NB4 (cell line): ENCODE data around the gene GPHA2.

Experiments
- DNase-seq: peaks from one replicate; pipeline ENCODE4 v3.0.0; 2010; ENCODE audit warnings: low read depth
- H3K4me3 ChIP-seq: one replicate; pipeline ENCODE4 v1.5.1; 2011; ENCODE audit warnings: mild to moderate bottlenecking, low read depth, low read length, moderate library complexity
- MYC ChIP-seq: IDR thresholded peaks from 2 replicates; pipeline ENCODE4 v1.6.1; 2011; ENCODE audit warnings: low read depth, low read length
- POLR2A ChIP-seq: IDR thresholded peaks from 2 replicates; pipeline ENCODE4 v1.6.1; 2011; ENCODE audit warnings: mild to moderate bottlenecking; ENCODE audit not compliant: insufficient read length; ENCODE audit errors: extremely low read depth
- TF ChIP-seq, protein P1 (sequence below): IDR thresholded peaks from 2 replicates; pipeline ENCODE4 v1.6.1; 2011; ENCODE audit warnings: low read depth, low read length
- TF ChIP-seq, protein P2 (sequence below): IDR thresholded peaks from one replicate; pipeline ENCODE4 v1.5.1; 2012; ENCODE audit warnings: low read depth, low read length

The GPHA2 gene

DNA sequence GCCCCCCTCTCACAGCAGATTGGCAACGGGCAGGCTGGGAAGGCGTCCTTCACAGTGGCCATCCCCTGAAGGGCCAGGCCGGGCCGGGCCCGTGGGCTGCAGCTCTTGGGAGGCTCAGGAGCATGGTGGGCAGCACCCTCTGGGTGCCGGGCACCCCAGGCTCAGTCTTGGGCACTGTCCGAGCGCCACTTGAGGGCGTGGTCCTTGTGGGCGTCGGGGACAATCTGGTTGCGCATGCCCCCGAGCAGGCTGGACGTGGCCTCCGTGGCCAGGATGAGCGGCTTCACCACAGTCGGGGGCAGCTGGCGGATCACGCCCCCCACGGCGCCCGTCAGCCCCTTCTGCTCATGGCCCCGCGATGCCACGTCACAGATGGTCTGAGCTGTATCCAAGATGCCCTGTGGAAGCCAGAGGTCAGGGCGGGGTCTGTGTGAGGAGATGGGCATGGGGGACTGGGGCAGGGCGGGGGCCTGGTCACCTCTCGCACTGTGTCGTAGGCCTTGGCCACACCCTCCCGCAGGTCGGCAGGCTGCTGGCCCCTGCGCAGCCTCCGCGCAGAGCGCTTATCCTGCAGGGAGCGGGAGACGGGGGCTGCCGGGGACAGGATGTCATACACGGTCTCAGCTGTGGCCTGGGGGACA is 40.8 kb downstream of the GPHA2 start:
- no peak for DNase-seq
- H3K4me3 ChIP-seq = no peak overlapping the region
- no peak for TF ChIP-seq POLR2A
- no peak for TF ChIP-seq MYC

DNA sequence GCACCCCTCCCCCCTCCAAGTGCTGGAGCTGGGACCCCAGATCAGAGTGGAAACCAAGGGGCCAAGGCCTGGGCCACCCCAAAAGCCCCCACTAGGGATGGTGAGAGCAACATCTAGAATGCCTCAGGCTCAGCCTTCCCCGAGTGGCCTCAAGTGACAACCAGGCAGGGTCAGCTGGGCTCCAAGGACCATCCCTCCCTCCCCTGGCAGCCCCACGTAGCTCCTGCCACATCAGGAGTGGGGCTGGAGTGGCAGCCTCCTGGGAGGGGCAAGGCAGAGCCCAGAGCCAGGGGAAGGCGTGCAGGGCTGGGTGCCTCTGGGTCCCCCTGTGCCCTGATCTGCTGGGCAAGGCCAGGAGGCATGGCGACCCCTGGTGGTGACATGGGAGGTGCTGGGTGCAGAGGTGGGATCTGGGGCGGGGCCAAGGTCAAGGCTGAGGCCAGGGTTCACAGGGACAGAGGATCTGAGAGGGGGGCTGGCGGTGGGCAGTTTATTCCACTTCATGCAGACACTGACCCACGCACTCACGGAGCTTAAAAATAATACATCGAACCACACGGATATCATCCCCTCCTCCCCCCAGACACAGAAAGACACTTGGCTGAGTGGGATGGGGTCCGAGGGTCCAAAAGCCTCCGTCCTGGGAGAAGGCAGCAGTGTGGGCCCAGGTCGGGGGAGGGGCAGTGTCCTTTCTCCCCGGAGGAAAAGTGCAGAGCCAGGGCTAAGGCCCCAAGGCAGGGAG is 41.5 kb downstream of the GPHA2 start:
- no peak overlapping the region for H3K4me3 ChIP-seq
- DNase-seq = peak; percentile 86
- TF ChIP-seq, protein P1, sequence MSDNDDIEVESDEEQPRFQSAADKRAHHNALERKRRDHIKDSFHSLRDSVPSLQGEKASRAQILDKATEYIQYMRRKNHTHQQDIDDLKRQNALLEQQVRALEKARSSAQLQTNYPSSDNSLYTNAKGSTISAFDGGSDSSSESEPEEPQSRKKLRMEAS = peak; percentile 45
- TF ChIP-seq MYC (no peak), POLR2A (no peak)
- TF ChIP-seq, protein P2, sequence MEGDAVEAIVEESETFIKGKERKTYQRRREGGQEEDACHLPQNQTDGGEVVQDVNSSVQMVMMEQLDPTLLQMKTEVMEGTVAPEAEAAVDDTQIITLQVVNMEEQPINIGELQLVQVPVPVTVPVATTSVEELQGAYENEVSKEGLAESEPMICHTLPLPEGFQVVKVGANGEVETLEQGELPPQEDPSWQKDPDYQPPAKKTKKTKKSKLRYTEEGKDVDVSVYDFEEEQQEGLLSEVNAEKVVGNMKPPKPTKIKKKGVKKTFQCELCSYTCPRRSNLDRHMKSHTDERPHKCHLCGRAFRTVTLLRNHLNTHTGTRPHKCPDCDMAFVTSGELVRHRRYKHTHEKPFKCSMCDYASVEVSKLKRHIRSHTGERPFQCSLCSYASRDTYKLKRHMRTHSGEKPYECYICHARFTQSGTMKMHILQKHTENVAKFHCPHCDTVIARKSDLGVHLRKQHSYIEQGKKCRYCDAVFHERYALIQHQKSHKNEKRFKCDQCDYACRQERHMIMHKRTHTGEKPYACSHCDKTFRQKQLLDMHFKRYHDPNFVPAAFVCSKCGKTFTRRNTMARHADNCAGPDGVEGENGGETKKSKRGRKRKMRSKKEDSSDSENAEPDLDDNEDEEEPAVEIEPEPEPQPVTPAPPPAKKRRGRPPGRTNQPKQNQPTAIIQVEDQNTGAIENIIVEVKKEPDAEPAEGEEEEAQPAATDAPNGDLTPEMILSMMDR = peak; percentile 91

DNA sequence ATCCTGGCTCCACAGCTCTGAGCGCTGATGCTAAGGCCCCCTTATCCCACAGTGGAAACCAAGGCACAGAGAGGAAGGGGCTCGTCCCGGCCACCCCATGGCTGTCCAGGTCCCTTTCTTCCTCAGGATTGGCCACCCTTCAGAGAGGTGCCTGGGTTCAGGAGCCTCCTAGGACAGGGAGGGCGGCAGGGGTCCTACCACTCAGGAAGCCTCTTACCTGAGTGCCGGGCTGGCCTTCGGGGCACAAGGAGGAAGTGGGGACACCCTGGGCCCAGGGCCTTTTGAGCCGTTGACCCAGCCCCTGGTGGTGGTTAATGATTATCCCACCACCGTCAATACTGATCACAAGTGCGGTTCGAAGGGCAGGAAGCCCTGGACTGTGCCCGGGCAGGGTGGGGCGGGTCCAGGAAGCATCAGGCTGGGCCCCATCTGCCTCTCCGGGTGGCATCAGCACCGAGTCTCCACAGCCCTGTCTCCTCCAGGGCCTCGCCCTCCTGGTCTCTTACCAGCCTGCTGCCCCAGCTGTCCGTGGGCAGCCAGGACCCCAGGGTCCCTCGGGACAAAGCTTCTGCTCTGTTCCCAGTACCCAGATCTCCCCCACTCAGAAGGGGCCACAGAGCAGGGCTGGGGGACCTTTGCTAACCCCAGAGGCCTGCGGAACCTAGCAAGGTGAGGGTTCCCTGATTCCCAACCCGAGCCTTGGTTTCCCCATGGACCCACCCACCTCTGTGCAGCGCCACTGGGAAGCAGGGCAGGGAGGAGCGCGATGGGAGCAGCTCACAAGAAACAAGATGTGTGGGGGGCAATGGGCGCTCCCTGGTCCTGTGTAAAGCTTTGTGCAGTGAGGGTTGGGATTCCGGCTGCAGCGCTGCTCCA is 42.3 kb downstream of the GPHA2 start:
- no peak overlapping the region for H3K4me3 ChIP-seq
- TF ChIP-seq MYC (no peak), POLR2A (no peak)
- TF ChIP-seq, protein P2 = no peak
- TF ChIP-seq, protein P1 = no peak
- DNase-seq = no peak

DNA sequence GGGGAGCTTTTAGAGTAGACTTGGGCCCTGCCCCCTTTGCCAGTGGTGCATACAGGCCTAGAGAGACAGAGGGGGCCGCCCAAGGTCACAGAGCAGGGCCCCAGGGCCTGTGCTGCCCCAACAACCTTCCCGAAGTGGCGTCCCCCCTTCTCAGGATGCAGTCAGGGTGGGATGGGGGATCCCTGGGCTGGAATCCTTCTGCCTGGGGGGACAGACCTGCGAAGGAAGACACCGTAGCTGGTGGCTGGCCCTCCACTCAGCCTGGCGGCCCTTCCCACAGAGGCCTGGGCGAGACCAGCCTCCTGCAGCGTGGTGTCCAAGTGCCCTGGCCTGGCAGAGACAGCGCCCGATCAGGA is 42.9 kb downstream of the GPHA2 start:
- no peak overlapping the region for H3K4me3 ChIP-seq
- TF ChIP-seq POLR2A = no peak
- TF ChIP-seq, protein P1 = no peak
- TF ChIP-seq, protein P2 = no peak
- TF ChIP-seq MYC = no peak
- DNase-seq = no peak

DNA sequence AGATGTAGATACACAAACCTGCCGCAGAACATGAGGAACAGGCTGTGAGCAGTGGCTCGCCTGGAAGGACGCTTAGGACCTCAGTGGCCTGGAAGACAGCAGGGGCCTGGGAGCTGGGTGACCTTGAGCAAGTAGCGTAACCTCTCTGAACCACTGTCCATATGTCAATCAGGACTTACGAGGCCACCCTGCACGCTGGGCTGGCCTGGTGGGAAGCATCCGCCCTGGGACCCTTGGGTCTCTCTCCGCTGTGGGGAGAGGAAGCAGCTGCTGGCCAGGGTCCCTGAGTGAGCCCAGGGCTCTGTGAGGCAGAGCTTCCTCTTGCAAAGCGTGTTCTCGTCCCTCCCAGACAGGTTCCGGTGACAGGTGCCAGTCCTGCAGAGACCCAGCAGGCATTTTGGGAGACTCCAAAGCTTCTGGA is 43.3 kb downstream of the GPHA2 start:
- H3K4me3 ChIP-seq = no peak overlapping the region
- TF ChIP-seq POLR2A = no peak
- TF ChIP-seq, protein P1 = no peak
- TF ChIP-seq, protein P2 = no peak
- no peak for TF ChIP-seq MYC
- DNase-seq = no peak

DNA sequence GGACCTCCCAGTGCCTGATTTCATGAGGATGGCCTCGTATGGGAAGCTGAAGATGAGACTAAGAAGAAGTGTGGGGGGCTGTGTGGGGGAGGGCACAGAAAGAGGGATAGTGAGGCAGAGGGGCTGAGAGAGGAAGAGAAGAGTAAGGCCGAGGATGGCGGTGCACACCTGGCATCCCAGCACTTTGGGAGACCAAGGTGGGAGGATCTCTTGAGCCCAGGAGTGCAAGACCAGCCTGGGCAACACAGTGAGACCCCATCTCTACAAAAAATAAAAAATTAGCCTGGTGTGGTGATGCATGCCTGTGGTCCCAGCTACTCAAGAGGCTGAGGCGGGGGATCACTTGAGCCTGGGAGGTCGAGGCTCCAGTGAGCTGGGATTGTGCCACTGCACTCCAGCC is 43.8 kb downstream of the GPHA2 start:
- TF ChIP-seq, protein P2 = no peak
- no peak for TF ChIP-seq MYC
- TF ChIP-seq POLR2A = no peak
- TF ChIP-seq, protein P1 = no peak
- DNase-seq = no peak
- H3K4me3 ChIP-seq = no peak overlapping the region
